ENCODE measurements around the gene SMIM1. TPM values are rescaled to one million over a fixed set of nuclear protein-coding genes. Genes with fewer than 3 reads are reported as not detected.

Gene SMIM1
- total and polyA plus RNA-seq, 2 of the 4 experiments (the other 2 are of a cell fraction): 0.90 to 3.4 TPM

- TF ChIP-seq POLR2A (IDR thresholded peaks at IDR 0.05; ENCODE audit: low read depth, low read length) (no peak), CEBPB (IDR thresholded peaks at IDR 0.05; ENCODE audit: low read depth, low read length) (no peak), RAD21 (IDR thresholded peaks at IDR 0.05; ENCODE audit: low read length) (no peak), MAZ (IDR thresholded peaks at IDR 0.05; ENCODE audit: borderline replicate concordance, low read depth, low read length) (no peak), CHD1 (IDR thresholded peaks at IDR 0.05; ENCODE audit: low read depth, low read length) (no peak), MXI1 (IDR thresholded peaks at IDR 0.05; ENCODE audit: borderline replicate concordance, low read depth, low read length) (no peak), FOS (IDR thresholded peaks at IDR 0.05; ENCODE audit: low read depth, low read length) (no peak), RFX5 (IDR thresholded peaks at IDR 0.05; ENCODE audit: low read depth, low read length) (no peak), BHLHE40 (IDR thresholded peaks at IDR 0.05; ENCODE audit: low read depth, low read length) (no peak), NFE2L2 (IDR thresholded peaks at IDR 0.05; ENCODE audit: low read depth, low read length) (no peak), SMC3 (IDR thresholded peaks at IDR 0.05; ENCODE audit: low read depth, low read length) (no peak)
- TF ChIP-seq, protein P1, sequence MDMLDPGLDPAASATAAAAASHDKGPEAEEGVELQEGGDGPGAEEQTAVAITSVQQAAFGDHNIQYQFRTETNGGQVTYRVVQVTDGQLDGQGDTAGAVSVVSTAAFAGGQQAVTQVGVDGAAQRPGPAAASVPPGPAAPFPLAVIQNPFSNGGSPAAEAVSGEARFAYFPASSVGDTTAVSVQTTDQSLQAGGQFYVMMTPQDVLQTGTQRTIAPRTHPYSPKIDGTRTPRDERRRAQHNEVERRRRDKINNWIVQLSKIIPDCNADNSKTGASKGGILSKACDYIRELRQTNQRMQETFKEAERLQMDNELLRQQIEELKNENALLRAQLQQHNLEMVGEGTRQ (IDR thresholded peaks at IDR 0.05; ENCODE audit: low read depth, low read length): no peak
- TF ChIP-seq, protein P2, sequence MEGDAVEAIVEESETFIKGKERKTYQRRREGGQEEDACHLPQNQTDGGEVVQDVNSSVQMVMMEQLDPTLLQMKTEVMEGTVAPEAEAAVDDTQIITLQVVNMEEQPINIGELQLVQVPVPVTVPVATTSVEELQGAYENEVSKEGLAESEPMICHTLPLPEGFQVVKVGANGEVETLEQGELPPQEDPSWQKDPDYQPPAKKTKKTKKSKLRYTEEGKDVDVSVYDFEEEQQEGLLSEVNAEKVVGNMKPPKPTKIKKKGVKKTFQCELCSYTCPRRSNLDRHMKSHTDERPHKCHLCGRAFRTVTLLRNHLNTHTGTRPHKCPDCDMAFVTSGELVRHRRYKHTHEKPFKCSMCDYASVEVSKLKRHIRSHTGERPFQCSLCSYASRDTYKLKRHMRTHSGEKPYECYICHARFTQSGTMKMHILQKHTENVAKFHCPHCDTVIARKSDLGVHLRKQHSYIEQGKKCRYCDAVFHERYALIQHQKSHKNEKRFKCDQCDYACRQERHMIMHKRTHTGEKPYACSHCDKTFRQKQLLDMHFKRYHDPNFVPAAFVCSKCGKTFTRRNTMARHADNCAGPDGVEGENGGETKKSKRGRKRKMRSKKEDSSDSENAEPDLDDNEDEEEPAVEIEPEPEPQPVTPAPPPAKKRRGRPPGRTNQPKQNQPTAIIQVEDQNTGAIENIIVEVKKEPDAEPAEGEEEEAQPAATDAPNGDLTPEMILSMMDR (conservative IDR thresholded peaks at IDR 0.05; ENCODE audit: low read depth, low read length): no peak
- TF ChIP-seq, protein P3, sequence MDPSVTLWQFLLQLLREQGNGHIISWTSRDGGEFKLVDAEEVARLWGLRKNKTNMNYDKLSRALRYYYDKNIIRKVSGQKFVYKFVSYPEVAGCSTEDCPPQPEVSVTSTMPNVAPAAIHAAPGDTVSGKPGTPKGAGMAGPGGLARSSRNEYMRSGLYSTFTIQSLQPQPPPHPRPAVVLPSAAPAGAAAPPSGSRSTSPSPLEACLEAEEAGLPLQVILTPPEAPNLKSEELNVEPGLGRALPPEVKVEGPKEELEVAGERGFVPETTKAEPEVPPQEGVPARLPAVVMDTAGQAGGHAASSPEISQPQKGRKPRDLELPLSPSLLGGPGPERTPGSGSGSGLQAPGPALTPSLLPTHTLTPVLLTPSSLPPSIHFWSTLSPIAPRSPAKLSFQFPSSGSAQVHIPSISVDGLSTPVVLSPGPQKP (IDR thresholded peaks at IDR 0.05; ENCODE audit: borderline replicate concordance, low read depth, low read length): no peak
- WGBS, 2 experiments (ENCODE audit: extremely low coverage in 2 of 2, insufficient read length in 1 of 2): 88% methylated on average over 5 of the region's 10 CpGs; no CpG with 5 or more reads in 1 of the 2 experiments
Observed at GRCh38 chr1:3744646-3745045, 27.9 kb upstream of the SMIM1 start.

More at GRCh38 chr1:3744646-3745045, 27.9 kb upstream of the SMIM1 start:
- Histone ChIP-seq H3K9me3 (ENCODE audit: control insufficient read depth, insufficient read depth, low read length) (no peaks in the 10 kb centered on the region), H3K79me1 (ENCODE audit: low read depth in 1 of 2, low read length in 2 of 2) (peaks cover 15 to 27% of the 10 kb centered on the region in 2 experiments), H2AFZ (replicated peaks; ENCODE audit: low read length, poor library complexity) (no peak overlapping the region), H2BK20ac (ENCODE audit: low read depth, low read length) (no peak overlapping the region), H2BK120ac (ENCODE audit: low read depth, low read length) (no peak overlapping the region), H3K56ac (ENCODE audit: extremely low read depth, insufficient read depth, low read length) (no peak overlapping the region), H3K9me1 (ENCODE audit: insufficient read depth, low read length) (peaks cover 10% of the 10 kb centered on the region; the same call in 1 of the 2 replicates), H2BK5ac (ENCODE audit: low read depth, low read length, poor library complexity, severe bottlenecking) (no peak overlapping the region), H4K8ac (ENCODE audit: low read depth in 2 of 2, low read length in 2 of 2) (no peak overlapping the region), H2BK15ac (ENCODE audit: low read depth, low read length) (no peak overlapping the region), H4K5ac (ENCODE audit: low read depth, low read length) (no peak overlapping the region), H3K4me1 (ENCODE audit: control insufficient read depth, insufficient read depth, low read length) (peaks cover 8% of the 10 kb centered on the region; the same call in 1 of the 2 replicates), H3K4me2 (ENCODE audit: low read depth, low read length) (no peak overlapping the region), H3K27ac (ENCODE audit: insufficient read depth, low read length) (no peak overlapping the region), H2AK5ac (ENCODE audit: low read depth, low read length) (no peak overlapping the region), H3K4ac (ENCODE audit: low read depth, low read length) (no peak overlapping the region), H3K9ac (ENCODE audit: low read depth, low read length) (no peak overlapping the region), H3K4me3 (ENCODE audit: insufficient read depth, low read depth, low read length) (no peak overlapping the region), H3K14ac (replicated peaks; ENCODE audit: low read depth, low read length) (no peak overlapping the region), H3K18ac (ENCODE audit: low read depth, low read length) (no peak overlapping the region), H4K91ac (ENCODE audit: insufficient read depth, low read depth, low read length) (no peak overlapping the region), H3K27me3 (ENCODE audit: control insufficient read depth, insufficient read depth, low read length) (peaks cover 2% of the 10 kb centered on the region; the same call in 1 of the 2 replicates), H3K36me3 (ENCODE audit: control insufficient read depth, insufficient read depth, low read length) (peaks cover 27% of the 10 kb centered on the region), H4K20me1 (ENCODE audit: insufficient read depth, low read length) (no peaks in the 10 kb centered on the region; the same call in 1 of the 2 replicates), H3K23ac (ENCODE audit: low read depth, low read length) (no peak overlapping the region), H2AK9ac (replicated peaks; ENCODE audit: low read depth, low read length, poor library complexity) (peak overlapping the region; percentile 50)
- ATAC-seq (ENCODE audit: low read depth): no peak
- in situ Hi-C loops (cut with MboI; ENCODE audit: low sequenced_read_pairs): no loop called here
- no TSS peak for BruUV-seq (replicated peaks)
- POLR2A ChIA-PET (ENCODE audit: unreplicated experiment): no interaction called here
- intact Hi-C loops (cut with micrococcal nuclease): no loop called here
- dilution Hi-C loops (cut with HindIII; ENCODE audit: low sequenced_read_pairs, unreplicated experiment): no loop called here
- no peak for DNase-seq
- CTCF ChIA-PET: no interaction called here
